C1 segment of cervical spinal cord (tissue), 14 donors: ENCODE data around the gene GNG8.
"Not testable (repeated sequence)": the region's sequence is repeated elsewhere in the genome, so short reads cannot be mapped to it uniquely, and the experiment has no call there.

Experiments
- DNase-seq, 14 donors: peaks; one replicate each; lab custom pipeline; 2025; lab: John Stamatoyannopoulos, UW

The GNG8 gene

DNA sequence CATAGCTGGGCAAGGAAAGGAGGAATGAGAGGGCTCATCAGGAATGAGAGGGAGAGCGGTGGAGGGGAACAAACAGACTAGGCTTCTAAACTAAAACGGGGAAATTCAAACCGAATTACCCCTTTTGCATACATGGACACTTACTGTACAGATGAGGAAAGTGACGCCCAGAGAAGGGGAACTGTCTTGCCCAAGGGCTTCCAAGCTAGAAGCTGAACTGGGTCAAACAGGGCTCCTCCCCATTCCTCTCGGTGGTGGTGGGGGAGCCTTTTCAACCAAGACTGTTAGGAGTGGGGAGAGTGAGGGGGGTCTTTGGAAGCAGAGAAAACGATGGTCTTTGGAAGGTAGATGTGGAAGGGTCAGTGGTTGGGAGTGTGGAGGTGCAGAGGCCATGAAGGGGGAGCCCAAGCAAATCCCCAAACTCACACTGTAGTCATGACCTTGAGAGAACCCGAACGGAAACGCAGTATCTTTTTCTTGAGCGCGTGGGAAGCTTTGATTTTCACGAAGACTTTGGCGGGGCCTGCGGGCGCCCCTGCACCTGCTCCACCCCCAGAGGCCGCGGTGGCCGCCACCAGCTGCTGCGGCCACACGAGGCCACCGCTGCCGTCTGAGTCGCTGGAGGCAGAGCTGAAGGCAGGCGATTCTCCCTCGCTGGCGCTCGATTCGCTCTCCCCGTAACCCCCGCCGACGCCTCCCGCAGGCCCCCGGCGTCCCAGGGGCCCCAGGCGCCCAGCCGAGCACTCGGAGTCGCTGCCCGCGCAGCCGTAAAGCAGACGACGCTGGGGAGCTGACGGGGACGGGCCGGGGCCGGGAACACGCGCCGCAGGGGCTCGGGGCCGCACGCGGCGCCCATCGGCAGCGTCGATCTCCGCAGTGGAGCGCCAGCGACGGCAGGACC is 12.3 kb upstream of the GNG8 start:
- peak in 1 of 14 donors; percentile 20 for DNase-seq

DNA sequence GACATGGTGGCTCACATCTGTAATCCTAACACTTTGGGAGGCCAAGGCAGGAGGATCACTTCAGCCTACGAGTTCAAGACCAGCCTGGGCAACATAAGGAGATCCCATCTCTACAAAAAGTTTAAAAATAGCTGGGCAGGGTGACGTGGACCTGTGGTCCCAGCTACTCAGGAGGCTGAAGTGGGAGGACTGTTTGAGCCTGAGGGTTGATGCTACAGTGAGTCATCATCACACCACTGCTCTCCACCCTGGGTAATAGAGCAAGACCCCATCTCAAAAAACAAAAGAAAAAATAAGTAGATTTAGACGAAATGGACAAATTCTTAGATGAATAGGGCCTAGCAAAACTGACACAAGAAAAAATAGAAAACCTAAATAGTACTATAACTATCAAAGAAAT is 10.4 kb upstream of the GNG8 start:
- no peak for DNase-seq

GRCh38 chr19:46644720-46645119 is 8.7 kb upstream of the GNG8 start:
- no peak for DNase-seq

- DNase-seq: no peak
Measured at GRCh38 chr19:46640656-46641055, 4.7 kb upstream of the GNG8 start.

DNA sequence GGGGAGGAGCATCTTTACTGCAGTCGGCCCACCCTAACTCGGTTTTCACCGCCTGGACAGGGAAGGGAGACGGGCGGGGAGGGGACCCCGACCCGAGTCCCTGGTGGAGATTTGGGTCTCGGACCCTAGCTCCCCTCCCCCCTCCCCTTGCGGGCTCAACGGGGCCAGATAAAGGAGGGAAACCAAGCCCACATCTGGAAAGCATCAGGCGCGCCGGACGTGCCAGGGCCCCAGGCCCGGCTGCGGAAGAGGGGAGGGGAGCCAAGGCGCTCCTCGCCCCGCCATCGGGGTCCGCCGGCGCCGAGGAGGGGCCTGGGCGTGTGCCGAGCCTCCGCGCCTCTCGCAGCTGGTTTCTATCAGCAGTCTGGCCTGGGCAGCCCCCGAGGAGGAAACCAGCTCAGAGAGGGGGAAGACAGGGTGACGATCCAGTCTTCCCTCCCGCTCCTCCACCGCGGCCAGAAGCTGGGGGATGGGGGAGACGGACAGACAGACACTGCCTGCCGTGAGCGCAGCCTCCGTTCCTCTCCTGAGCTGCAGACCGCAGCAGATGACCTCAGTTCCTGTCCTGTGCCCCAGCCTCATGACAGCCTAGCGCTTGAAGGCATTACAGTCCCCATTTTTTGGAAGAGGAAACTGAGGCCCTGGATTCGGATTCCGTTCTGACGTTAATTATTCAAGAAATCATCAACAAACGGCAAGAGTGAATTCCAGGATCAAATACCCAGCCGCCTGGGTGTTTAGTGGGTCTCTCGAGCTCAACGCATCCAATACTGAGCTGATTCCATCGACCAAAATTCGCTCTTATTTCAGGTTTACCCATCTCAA is 3.6 kb upstream of the GNG8 start:
- peak in 5 of 14 donors; percentile 14 to 38 (median 32) for DNase-seq

DNA sequence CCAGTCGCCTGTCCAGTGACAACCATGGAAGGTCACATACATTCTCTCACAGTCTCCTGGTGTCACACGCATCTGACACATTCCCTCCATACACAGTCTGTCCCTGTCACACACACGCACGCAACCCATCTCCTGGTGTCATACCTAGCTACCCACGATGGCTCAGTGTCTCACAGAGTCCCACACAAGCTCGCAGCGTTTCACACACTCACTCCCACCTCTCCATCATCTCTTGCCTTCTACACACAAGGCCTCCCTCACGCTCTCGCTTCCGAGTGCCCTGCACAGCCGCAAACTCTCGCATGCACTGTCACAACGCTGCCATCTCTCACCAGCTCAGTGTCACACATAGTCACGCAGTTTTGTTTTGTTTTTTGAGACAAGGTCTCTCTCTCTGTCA is 1.2 kb upstream of the GNG8 start:
- DNase-seq: no peak

- DNase-seq: no peak
Measured at GRCh38 chr19:46634656-46635218, 1.3 kb downstream of the GNG8 start.

GRCh38 chr19:46634045-46634655 is 1.9 kb downstream of the GNG8 start:
- DNase-seq: peak in 12 of 14 donors; percentile 17 to 79 (median 61)

DNA sequence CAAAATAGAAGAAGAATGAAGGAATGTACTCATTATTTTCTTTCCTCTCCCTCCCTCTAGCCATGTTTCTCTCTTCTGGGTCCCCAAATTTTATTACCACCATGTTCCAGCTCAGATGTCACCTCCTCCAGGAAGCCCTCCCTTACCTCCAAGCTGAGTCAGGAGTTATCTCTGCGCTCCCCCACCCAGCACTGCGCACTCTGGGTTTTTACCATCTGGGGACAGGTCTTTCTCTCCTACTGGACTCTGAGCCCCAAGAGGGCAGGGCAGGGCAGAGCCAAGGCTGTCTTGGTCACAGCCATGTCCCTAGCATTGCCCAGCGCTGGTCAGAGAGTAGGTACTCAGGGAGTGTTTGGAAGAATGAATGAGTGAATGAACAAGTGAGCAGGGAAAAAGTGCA is 2.9 kb downstream of the GNG8 start:
- no peak for DNase-seq

GRCh38 chr19:46631481-46631880 is 4.5 kb downstream of the GNG8 start:
- no peak for DNase-seq

DNA sequence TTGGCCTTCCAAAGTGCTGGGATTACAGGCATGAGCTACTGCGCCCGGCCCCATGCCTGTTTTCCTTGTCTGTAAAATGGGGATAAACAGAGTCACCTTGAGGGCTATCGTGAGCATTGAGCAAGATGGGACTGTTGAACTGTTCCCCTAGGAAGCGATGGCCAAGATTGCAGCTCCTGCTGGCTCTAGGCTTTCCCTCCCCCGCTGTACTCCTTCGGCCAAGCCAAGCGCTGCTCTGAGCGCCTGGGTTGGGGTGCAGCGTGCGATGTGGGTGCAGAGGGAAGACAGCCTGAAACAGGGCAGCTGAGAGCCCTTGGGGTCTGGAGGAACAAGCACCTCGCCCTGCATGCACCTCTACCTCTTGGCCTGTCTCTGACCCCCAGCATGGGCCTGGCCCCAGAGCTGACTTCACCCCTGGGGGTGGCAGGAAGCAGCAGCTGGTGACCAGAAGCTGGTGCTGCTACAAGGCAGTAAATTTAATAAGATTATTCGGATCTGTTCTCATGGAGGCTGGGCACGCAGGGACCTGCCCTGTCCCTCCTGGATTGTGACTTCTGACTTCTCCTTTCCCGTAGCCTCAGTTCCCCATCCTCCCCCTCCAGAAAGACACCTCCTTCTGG is 5.3 kb downstream of the GNG8 start:
- DNase-seq: no peak

DNA sequence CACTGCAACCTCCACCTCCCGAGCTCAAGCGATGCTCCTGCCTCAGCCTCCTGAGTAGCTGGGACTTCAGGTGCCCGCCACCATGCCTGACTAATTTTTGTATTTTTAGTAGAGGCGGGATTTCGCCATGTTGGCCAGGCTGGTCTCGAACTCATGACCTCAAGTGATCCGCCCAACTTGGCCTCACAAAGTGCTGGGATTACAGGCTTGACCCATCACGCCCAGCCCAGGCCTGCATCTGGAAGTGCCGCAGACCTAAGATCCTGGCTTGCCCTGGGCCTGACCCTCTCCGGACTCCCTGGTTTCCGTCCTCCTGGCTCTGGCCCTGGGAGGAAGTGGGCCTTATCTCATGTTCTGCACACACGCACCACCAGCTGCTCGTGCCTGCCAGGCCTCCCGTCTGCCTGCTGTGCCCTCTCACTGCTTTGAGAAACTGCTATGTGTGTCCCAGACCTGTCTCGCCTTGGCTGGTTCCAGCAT is 6.4 kb downstream of the GNG8 start:
- DNase-seq: no peak

DNA sequence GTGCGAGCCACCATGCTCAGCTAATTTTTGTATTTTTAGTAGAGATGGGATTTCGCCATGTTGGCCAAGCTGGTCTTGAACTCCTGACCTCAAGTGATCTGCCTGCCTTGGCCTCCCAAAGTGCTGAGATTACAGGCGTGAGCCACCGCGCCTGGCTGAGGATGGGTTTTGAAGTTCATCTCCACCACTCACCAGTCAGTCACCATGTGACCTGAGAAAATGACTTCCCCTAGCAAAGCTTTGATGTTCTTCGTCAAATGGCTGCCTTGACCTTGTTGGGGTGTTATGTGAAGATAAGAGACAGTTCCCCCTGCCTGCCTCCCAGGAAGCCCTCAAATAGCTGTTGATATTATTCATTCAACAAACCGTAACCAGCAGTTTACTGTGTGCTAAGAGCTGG is 7.0 kb downstream of the GNG8 start:
- not testable (repeated sequence) for DNase-seq

GRCh38 chr19:46626446-46626845 is 9.6 kb downstream of the GNG8 start:
- DNase-seq: no peak

DNA sequence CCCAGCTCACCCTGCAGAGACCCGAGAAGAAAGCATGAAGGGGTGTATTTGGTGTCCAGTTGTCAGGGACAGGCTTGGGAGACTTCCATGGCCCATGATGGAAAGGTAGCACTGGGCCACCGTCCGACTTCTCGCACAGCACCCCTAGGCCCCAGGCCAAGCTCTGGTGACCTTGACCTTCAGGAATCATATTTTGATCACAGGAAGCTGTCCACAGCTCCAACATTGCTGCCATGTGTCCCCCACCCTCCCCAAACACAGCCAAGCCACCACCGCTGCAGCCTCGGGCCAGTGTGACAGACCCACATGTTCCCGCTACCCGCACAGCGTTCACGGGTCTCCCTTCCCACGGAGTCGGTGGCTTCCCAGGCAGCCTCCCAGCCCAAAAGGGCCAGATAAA is 10.3 kb downstream of the GNG8 start:
- no peak for DNase-seq

DNA sequence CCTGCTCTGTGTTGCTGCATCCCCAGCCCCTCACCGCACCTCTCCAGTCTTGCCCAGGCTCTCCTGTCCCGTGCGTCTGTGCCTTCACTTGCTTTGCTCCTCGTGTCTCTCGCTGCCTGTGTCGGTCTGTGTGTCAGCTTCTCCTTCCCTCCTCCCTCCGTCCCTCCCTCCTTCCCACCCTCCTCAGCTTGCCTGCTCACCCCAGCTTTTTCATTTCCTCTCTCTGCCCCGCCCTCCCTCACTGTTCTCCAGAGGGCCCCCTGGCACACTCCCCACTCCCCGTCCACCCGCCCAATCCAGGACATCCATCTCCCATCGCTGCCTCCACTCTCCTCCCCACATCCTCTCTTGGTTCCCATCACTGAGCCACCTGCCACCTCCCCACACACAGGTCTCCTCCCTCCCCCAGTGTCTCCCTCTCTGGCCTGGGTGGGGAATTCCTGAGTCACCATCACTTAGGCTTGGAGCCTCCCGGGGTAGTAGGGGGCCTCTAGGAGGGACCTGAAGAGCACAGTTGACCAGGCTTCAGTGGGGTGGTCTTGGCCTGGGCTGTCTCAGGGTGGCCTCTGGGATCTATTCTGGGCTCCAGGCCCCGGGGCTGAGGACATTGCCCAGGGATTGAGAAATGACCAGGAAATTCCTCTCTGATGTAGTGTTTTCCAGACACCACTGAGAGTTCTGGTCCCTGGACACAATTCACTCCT is 10.9 kb downstream of the GNG8 start, which contains the start of gene PTGIR:
PTGIR (minus strand) TSS at position 132 of the 704 bp plus-strand sequence. CDS start 864 bp downstream, outside the sequence.
- no peak for DNase-seq

DNA sequence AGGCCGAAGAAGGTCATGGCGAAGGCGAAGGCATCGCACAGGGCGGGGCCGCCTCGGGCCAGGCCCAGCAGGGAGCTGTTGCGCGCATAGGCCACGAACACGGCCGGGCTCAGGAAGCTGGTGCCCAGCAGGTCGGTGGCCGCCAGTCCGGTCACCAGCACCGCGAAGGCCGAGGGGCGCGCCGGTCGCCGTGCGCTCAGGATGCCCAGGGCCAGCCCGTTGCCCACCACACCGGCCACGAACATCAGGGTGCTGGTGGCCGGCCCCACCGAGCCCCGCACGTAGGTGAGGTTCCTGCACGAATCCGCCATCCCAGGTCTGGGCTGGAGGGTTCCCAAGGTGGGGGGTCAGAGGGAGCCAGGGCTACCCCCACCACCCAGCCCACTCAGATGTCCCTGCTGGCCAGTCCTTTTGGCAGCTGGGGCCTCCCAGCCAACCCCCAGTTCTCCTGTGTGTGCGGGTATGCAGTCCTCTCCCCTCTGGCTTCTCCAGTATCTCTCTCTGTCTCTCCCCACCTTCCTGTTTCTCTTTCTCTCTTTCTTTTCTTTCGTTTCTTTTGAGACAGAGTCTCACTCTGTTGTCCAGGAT is 12.0 kb downstream of the GNG8 start:
- DNase-seq: no peak

DNA sequence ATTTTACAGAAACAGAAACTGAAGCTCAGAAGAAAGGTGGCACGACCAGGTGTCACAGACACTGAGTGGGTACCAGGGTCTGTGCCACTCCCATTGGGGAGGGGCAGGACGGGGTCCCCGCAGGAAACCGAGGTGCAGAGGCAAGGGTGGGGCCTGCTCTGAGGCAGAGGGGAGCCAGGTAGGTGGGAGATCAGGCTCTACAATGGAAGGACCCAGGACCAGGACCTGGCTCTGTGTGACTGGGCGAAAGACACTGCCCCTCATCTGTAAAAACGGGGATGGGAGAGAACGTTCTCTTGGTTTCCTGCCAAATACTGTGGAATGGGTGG is 13.9 kb downstream of the GNG8 start:
- no peak for DNase-seq

GRCh38 chr19:46621191-46622117 is 14.5 kb downstream of the GNG8 start:
- no peak for DNase-seq
